ENCODE data around the gene ARL5C. TPM values are rescaled to one million over a fixed set of nuclear protein-coding genes. Genes with fewer than 3 reads are reported as not detected.

ARL5C gene
- total RNA-seq, 2 experiments from 2014 or later: 0.16 to 0.65 TPM

- no peaks in the 10 kb centered on the region for H3K4me1 ChIP-seq (ENCODE audit: insufficient read depth, low read length, poor library complexity, severe bottlenecking)
- BruUV-seq (replicated peaks): no TSS peak
- ChIA-PET POLR2A (no interaction called here), CTCF (ENCODE audit: unreplicated experiment) (no interaction called here)
- H3K4me2 ChIP-seq (ENCODE audit: low read length): no peak overlapping the region
- H3K9me2 ChIP-seq (ENCODE audit: insufficient read depth, low read length): no peaks in the 10 kb centered on the region
- no peaks in the 10 kb centered on the region for H3K79me2 ChIP-seq (ENCODE audit: insufficient read depth, low read depth, low read length)
- DNase-seq (ENCODE audit: low spot score): no peak
- no peak for TF ChIP-seq CTCF (conservative IDR thresholded peaks at IDR 0.05; ENCODE audit: low read length)
- no peak for TF ChIP-seq EZH2phosphoT487 (IDR thresholded peaks at IDR 0.05; ENCODE audit: borderline replicate concordance, low read depth, low read length)
- H4K20me1 ChIP-seq (ENCODE audit: insufficient read depth, low read length): no peaks in the 10 kb centered on the region
- H3K27ac ChIP-seq (ENCODE audit: low read depth, low read length, poor library complexity, severe bottlenecking): no peak overlapping the region
- H3K9me3 ChIP-seq (ENCODE audit: low read length): no peaks in the 10 kb centered on the region
- H2AFZ ChIP-seq (ENCODE audit: low read length): no peak overlapping the region
- no peak overlapping the region for H3K4me3 ChIP-seq (ENCODE audit: low read depth, low read length, poor library complexity, severe bottlenecking)
- H3K36me3 ChIP-seq (ENCODE audit: insufficient read depth, low read length): no peaks in the 10 kb centered on the region
- intact Hi-C loops (cut with micrococcal nuclease; ENCODE audit: unreplicated experiment): no loop called here
Observed at GRCh38 chr17:39126436-39126835, 39.5 kb downstream of the ARL5C start.

GRCh38 chr17:39125143-39125875 is 40.7 kb downstream of the ARL5C start:
- no peak for DNase-seq (ENCODE audit: low spot score)
- H4K20me1 ChIP-seq (ENCODE audit: insufficient read depth, low read length): no peaks in the 10 kb centered on the region
- H3K4me2 ChIP-seq (ENCODE audit: low read length): no peak overlapping the region
- CTCF ChIA-PET (ENCODE audit: unreplicated experiment): no interaction called here
- H3K9me2 ChIP-seq (ENCODE audit: insufficient read depth, low read length): no peaks in the 10 kb centered on the region
- BruUV-seq (replicated peaks): no TSS peak
- no peaks in the 10 kb centered on the region for H3K36me3 ChIP-seq (ENCODE audit: insufficient read depth, low read length)
- POLR2A ChIA-PET: interaction anchor here (0.6 kb wide), 1 partner anchor 48 kb away, joined by 3 read pairs; no protein-coding TSS in a partner anchor
- H3K27ac ChIP-seq (ENCODE audit: low read depth, low read length, poor library complexity, severe bottlenecking): no peak overlapping the region
- H3K79me2 ChIP-seq (ENCODE audit: insufficient read depth, low read depth, low read length): no peaks in the 10 kb centered on the region
- intact Hi-C loops (cut with micrococcal nuclease; ENCODE audit: unreplicated experiment): no loop called here
- no peaks in the 10 kb centered on the region for H3K9me3 ChIP-seq (ENCODE audit: low read length)
- no peak overlapping the region for H3K4me3 ChIP-seq (ENCODE audit: low read depth, low read length, poor library complexity, severe bottlenecking)
- TF ChIP-seq EZH2phosphoT487 (IDR thresholded peaks at IDR 0.05; ENCODE audit: borderline replicate concordance, low read depth, low read length): no peak
- TF ChIP-seq CTCF (conservative IDR thresholded peaks at IDR 0.05; ENCODE audit: low read length): no peak
- no peaks in the 10 kb centered on the region for H3K4me1 ChIP-seq (ENCODE audit: insufficient read depth, low read length, poor library complexity, severe bottlenecking)
- H2AFZ ChIP-seq (ENCODE audit: low read length): no peak overlapping the region

- POLR2A ChIA-PET: no interaction called here
Observed at GRCh38 chr17:39123627-39124026, 42.3 kb downstream of the ARL5C start.

More at GRCh38 chr17:39123627-39124026, 42.3 kb downstream of the ARL5C start:
- Histone ChIP-seq H3K4me3 (ENCODE audit: low read depth, low read length, poor library complexity, severe bottlenecking) (no peak overlapping the region), H3K27ac (ENCODE audit: low read depth, low read length, poor library complexity, severe bottlenecking) (no peak overlapping the region), H2AFZ (ENCODE audit: low read length) (no peak overlapping the region), H3K36me3 (ENCODE audit: insufficient read depth, low read length) (no peaks in the 10 kb centered on the region), H3K4me1 (ENCODE audit: insufficient read depth, low read length, poor library complexity, severe bottlenecking) (peaks cover 12% of the 10 kb centered on the region), H3K9me3 (ENCODE audit: low read length) (no peaks in the 10 kb centered on the region), H3K4me2 (ENCODE audit: low read length) (no peak overlapping the region), H3K79me2 (ENCODE audit: insufficient read depth, low read depth, low read length) (no peaks in the 10 kb centered on the region), H3K9me2 (ENCODE audit: insufficient read depth, low read length) (no peaks in the 10 kb centered on the region), H4K20me1 (ENCODE audit: insufficient read depth, low read length) (no peaks in the 10 kb centered on the region)
- DNase-seq (ENCODE audit: low spot score): no peak
- TF ChIP-seq CTCF (conservative IDR thresholded peaks at IDR 0.05; ENCODE audit: low read length) (no peak), EZH2phosphoT487 (IDR thresholded peaks at IDR 0.05; ENCODE audit: borderline replicate concordance, low read depth, low read length) (no peak)
- BruUV-seq (replicated peaks): no TSS peak
- intact Hi-C loops (cut with micrococcal nuclease; ENCODE audit: unreplicated experiment): no loop called here
- CTCF ChIA-PET (ENCODE audit: unreplicated experiment): no interaction called here
